ENCODE data around the gene SGK1. TPM values are rescaled to one million over a fixed set of nuclear protein-coding genes. Genes with fewer than 3 reads are reported as not detected.
"Not testable (repeated sequence)": the region's sequence is repeated elsewhere in the genome, so short reads cannot be mapped to it uniquely, and the experiment has no call there.

SGK1 gene
- total RNA-seq, 1 donor from 2014 or later = 153 TPM

GRCh38 chr6:134229520-134229919 is 88.4 kb downstream of the SGK1 start:
- DNase-seq (ENCODE audit: low read depth in 2 of 2) = no peak

DNA sequence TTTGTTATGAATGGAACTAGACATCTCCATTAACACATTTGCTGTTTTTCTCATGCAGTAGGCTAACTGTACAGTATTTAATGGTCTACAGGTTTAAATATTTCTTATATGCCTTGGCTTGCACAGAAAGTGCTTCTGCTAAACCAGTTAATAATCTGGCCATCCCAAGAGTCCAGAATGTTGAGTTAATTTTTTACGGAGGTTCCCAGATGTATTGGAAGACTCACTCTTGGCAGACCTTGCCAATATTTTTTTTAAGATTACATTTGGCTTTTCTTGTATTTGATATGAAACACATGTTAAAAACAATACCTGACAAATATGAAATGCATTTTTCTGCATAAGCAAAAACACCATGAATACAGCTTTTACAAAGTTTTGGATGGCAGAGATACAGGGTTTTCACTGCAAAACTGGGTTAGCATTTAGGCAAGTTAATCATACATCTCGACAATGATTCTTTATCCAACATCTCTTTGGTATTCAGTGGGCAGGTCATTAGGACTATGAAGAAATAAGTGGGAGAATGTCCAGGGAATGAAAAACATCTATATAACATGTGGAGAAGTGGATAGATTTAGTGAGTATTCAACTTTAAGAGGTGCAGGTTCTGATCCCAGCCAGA is 94.0 kb downstream of the SGK1 start:
- DNase-seq (ENCODE audit: low read depth in 2 of 2) = no peak

DNA sequence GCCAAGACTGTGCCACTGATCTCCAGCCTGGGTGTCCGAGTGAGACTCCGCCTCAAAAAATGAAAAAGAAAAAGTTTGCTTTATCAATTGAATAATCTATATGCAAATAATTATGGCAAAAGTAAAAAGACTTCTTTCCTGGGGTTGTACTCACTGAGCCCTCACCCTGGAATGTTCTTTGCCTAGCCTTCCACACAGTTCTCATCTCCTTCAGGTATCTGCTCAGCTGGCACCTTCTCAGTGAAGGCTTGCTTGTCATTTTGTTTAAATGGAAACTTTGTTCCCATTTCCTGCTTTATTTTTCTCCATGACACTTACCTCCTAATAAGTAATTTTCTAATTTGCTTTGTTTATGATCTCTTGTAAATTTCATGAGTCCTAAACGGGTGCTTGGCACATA is 96.7 kb downstream of the SGK1 start:
- no peak for DNase-seq (ENCODE audit: low read depth in 2 of 2)

DNA sequence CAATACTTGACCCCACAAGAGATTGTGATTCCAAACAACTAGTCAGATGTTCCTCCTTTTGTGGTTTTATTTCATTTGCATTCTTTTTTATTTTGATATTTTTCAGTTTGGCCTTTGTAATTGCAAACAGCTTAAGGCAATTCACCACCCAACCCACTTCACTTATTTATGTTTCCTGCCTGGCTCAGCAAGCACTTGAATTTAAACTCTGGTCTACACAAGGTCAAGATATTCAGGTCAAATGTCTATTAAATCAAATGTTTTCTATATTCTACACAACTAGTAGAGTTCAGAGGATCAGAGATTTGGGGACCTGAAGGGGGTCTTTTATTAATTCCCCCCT is 100.1 kb downstream of the SGK1 start:
- DNase-seq (ENCODE audit: low read depth in 2 of 2) = no peak

DNA sequence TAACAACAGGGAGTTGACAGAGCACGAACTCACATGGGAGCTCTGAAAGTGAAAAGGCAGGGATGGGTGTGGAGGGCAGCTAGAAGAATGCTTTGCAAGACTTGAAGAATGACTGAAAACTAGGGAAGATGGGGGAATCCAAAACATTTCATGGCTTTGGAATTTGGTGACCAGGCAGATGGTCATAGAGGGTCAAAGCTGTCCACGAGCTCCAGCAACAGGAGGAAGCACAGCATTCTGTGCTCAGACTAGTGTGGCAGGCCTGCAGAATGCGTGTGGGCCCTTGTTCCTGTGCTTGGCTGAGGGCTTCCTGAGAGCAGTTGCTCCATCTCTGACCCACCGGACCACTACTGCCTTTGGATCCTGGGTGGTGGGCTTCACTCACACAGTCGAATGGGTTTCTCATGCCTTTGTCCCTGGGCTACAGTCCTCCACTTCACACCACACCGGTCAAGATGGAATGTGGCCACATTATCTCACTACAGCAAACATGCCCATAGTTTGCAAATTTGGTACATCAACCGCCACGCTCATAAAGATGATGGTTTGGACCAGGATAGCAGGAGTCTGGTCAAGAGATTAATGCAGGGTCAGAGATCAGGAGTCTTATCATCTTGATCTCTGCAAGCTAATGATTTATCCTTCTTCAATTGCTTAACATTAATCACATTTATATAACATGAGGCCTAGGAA is 100.7 kb downstream of the SGK1 start:
- DNase-seq (ENCODE audit: low read depth in 2 of 2) = no peak

DNA sequence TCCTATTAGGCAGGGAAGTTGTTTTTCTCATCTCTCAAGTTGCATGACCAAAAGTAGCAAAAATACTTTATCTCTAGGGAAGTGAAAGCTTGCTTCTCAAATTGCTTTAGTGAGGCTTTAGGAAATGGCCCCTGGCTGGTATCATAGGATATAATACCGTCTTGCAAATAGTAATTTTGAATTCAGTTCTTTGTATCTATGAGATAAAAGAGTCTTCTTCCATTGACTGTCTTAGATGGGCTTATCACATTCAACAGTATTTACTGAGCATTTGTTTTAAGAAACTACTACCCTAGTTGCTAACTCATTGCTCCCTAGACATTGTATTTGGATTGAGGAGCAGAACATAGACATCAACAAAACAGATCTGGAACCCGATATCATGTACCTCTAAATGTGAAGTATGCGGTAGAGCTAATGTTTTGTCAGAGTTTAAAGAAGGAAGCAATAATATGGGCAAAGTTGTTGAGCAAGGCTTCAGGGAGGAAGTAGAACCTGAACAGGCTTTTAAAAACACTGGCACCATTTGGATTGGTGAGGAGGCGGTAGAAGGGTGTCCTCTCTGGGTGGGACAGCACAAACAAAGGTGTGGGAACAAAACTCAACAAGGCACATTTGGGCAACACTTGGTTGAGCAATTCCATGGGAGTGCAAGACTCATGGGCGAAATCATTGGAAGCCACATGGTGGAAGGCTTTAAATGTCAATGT is 101.5 kb downstream of the SGK1 start:
- no peak for DNase-seq (ENCODE audit: low read depth in 2 of 2)

GRCh38 chr6:134213410-134213809 is 104.5 kb downstream of the SGK1 start:
- DNase-seq (ENCODE audit: low read depth in 2 of 2) = not testable (repeated sequence)

DNA sequence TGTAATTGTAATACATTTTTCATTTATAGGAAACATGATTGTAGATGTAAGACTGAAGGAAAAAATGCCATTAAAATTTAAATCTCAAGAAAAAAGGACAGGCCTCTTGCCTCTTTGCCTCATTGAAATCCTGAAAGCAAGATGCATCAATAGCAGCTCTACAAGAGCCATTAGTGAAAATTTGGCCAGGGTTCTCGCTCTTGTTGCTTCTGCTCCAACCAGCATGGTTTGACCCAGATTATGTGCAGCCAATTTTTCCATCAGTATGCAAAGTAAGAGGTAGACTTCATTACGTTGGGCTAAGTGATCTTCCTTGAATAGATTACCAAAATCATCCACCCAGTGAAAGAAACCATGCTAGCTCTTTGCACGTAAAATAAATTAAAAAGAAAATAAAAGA is 106.6 kb downstream of the SGK1 start:
- DNase-seq (ENCODE audit: low read depth in 2 of 2) = no peak

- no peak for DNase-seq (ENCODE audit: low read depth in 2 of 2)
Observed at GRCh38 chr6:134207421-134207820, 110.5 kb downstream of the SGK1 start.

- no peak for DNase-seq (ENCODE audit: low read depth in 2 of 2)
Observed at GRCh38 chr6:134205366-134205765, 112.5 kb downstream of the SGK1 start.

DNA sequence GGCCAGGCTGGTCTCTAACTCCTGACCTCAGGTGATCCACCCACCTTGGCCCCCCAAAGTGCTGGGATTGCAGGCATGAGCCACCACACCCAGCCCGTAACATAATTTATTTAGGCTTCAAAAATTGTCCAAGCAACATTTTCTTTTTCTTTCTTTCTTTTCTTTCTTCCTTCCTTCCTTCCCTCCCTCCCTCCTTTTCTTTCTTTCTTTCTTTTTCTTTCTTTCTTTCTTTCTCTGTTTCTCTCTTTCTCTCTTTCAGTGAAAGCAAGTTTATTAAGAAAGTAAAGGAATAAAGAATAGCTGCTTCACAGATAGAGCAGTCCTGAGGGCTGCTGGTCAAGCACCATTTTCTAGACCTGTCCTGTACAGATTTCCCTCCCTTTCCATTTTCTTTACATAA is 113.2 kb downstream of the SGK1 start:
- not testable (repeated sequence) for DNase-seq (ENCODE audit: low read depth in 2 of 2)

DNA sequence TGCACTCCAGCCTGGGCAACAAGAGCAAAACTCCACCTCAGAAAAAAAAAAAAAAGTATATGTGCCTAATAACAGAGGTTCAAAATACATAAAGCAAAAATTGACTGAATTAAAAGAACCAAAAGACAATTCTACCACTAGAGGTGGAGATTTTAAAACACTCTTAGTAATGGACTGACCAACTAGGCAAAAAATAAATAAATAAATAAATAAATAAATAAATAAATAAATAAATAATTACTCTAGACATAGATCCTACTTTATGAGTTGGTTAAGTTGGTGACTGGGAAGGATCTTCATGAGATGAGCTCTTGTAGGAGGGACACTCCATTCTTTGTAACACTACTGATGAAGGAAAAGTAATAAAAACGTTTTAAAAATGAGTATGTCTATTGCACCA is 113.9 kb downstream of the SGK1 start:
- DNase-seq (ENCODE audit: low read depth in 2 of 2) = no peak

- DNase-seq (ENCODE audit: low read depth in 2 of 2) = no peak
Observed at GRCh38 chr6:134201716-134202115, 116.2 kb downstream of the SGK1 start.

GRCh38 chr6:134199848-134200606 is 117.9 kb downstream of the SGK1 start:
- no peak for DNase-seq (ENCODE audit: low read depth in 2 of 2)

GRCh38 chr6:134198093-134198492 is 119.8 kb downstream of the SGK1 start:
- no peak for DNase-seq (ENCODE audit: low read depth in 2 of 2)

GRCh38 chr6:134197685-134198084 is 120.2 kb downstream of the SGK1 start:
- not testable (repeated sequence) for DNase-seq (ENCODE audit: low read depth in 2 of 2)

- DNase-seq (ENCODE audit: low read depth in 2 of 2) = no peak
Observed at GRCh38 chr6:134196568-134197193, 121.2 kb downstream of the SGK1 start.

GRCh38 chr6:134195985-134196384 is 121.9 kb downstream of the SGK1 start:
- DNase-seq (ENCODE audit: low read depth in 2 of 2) = no peak

DNA sequence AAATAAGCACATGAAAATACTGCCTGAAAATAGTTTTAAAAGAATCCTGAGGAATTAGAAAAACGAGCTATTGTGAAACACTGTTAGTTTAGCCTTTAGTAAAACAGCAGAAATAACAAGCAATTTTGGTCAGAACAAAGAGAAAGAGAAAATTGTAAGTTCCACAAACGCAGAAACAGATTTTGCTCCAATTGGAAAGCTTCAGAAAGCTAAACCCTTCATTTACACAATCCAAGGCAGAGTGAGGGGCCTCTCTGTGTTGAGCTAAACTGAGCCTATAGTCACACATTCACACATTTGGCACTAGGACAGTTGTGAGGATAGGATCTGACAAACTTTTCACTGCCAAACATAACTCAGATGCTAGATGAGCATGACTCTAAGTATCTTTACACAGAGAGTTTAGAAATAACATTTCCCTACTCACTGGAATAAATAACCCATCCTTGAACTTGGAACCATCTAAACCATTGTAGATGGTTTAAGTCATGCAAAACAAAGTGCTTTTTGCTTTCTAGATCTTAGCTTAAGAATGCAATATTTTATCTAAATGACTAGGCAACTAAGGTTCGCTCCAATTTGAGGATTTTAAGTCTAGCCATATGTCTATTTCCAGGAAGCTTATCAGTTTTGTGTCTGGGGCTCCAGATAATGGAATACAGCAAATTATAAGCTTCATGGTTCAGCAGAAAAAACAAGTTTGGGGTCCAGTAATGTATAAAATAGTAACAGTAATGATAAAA is 122.6 kb downstream of the SGK1 start:
- DNase-seq (ENCODE audit: low read depth in 2 of 2) = no peak

DNA sequence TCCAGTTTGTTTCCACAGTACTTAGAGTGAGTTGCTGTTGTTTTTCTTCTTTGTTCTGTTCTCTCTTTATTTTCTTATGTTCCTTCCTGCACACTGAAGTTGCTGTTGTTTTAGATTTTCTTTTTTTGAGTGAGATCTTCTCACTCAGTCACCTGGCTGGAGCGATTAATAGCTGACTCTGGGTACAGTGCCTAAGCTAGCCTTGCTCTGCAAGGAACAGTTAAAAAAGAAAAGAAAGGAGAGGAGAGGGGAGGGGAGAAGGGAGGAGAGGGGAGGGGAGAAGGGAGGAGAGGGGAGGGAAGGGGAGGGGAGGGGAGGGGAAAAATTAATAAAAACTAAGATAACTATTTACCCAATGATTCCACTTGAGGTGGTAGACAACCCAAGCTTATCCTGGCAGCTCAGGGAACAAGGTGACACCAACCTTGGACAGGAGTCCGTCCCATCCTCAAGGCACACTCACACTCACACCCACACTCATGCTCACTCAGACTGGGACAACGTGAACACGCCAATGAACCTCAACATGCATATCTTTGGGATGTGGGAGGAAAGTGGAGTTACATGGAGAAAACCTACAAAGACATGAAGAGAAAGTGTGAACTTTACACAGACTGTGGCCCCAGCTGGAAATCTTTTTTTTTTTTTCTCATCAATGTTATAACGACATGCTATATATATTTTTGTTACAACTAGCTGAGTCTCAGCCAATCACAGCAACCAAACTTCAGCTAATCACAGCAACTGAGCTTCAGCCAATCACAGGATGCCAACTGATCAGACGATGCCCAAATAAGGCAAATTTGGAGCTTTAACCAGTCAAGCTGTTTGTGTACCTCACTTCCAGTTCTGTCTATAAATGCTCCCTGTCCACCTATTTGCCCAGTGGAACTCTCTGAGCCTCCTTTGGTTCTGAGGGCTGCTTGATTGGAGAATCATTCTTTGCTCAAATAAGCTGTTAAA is 124.1 kb downstream of the SGK1 start:
- no peak for DNase-seq (ENCODE audit: low read depth in 2 of 2)

All from dermis microvascular lymphatic vessel endothelial cell (primary cell).